ENCODE data around the gene UBE3C.

The UBE3C gene

DNA sequence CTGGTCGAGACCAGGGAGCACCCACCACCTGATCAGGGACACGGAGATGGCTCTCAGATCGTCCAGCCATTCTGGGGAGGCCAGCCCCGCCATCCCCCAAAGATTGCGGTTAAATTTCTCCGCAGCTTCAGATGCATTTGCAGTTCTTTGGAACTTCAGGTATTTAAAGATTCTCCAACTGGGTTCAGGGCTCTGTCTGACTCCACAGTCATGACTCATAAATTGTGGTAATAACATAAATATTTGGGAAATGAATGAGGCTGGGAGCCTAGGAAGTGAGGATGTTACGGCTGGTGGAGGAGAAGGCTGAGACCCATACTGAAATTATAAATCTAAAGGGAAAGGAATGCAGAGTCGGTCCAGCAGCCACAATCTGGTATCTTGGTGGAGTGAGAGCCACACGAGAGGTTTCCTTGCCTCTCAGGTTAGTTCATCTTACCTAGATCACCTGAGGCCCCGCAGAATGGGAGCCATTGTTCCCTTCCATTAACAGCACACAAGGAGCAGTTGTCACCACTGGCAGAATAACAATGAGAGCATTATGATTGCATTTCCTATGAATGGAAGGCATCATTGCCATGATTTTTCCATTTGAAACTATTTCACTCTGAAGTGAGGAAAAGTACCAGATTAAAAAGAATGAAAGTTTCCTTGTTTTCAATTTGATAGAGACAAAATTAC lies 171.4 kb downstream of the UBE3C start:
- DNase-seq (ENCODE audit: low read depth in 1 of 2, low spot score in 1 of 2): no peak
- in situ Hi-C loops (cut with HindIII; ENCODE audit: low pct_unique_long_range_greater_than_20kb, low sequenced_read_pairs): no loop called here

GRCh38 chr7:157310676-157311185 lies 172.0 kb downstream of the UBE3C start:
- TF ChIP-seq JUND (IDR thresholded peaks at IDR 0.05; ENCODE audit: low read depth): no peak
- peak in 1 of 2 experiments; percentile 38 for DNase-seq (ENCODE audit: low read depth in 1 of 2, low spot score in 1 of 2)
- in situ Hi-C loops (cut with HindIII; ENCODE audit: low pct_unique_long_range_greater_than_20kb, low sequenced_read_pairs): no loop called here

More for the DNA sequence above, 171.4 kb downstream of the UBE3C start:
- no peak for TF ChIP-seq JUND (IDR thresholded peaks at IDR 0.05; ENCODE audit: low read depth)

- in situ Hi-C loops (cut with HindIII; ENCODE audit: low pct_unique_long_range_greater_than_20kb, low sequenced_read_pairs): no loop called here
- no peak for DNase-seq (ENCODE audit: low read depth in 1 of 2, low spot score in 1 of 2)
- no peak for TF ChIP-seq JUND (IDR thresholded peaks at IDR 0.05; ENCODE audit: low read depth)
These were observed 174.2 kb downstream of the UBE3C start for GRCh38 chr7:157312941-157313340.

DNA sequence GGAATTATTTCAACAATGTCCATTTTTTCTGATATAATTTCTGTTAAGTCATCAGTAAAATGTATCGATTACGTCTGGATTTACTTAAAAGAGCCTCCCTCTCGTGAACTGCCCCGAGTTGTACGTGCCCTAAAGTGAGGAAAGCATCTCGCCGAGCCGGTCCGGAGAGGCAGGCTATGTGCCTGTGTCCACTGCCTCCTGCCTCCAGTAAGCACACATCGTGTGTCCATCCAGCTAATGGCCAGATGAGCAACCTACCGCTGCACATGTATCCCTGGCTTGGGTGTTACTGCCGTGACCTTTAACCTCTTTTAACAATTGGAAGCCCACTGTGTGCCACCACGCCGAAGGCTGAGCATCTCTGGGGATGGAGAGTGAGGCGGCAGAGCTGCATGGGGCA lies 174.9 kb downstream of the UBE3C start:
- DNase-seq (ENCODE audit: low read depth in 1 of 2, low spot score in 1 of 2): no peak
- in situ Hi-C loops (cut with HindIII; ENCODE audit: low pct_unique_long_range_greater_than_20kb, low sequenced_read_pairs): no loop called here
- no peak for TF ChIP-seq JUND (IDR thresholded peaks at IDR 0.05; ENCODE audit: low read depth)

DNA sequence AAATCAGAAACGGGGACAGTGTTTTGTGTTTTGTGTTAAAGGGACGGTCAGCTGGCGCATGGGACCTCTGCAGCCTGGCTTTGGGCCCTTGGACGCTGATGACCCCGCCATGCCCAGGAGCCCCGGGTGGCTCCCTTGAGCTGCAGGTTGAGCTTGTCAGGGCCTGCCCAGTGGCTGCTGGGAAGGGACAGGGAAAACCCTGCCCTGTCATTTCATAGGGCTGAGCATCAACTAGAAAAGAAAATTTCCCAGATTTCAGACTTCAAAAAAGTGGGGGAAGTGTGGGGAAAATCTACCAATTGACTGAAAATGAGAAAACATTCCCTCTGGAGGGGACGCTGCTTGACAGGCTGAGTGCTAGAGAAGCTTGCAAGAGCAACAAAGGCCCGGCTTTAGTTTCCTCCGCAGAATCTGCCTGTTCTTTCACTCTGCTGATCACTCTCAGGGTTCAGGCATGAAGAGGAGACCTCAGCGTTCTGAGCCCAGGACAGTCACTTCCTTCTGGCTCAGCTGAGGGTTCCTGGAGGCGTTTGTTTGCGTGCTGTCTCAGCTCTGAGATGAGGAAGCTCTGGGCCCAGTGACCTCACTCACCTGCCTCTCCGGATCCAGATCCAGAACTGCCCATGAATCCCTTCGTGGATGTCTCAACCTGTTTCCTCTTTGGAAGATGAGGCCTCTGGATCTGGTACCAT lies 179.4 kb downstream of the UBE3C start:
- DNase-seq (ENCODE audit: low read depth in 1 of 2, low spot score in 1 of 2): peak in 1 of 2 experiments; percentile 40
- in situ Hi-C loops (cut with HindIII; ENCODE audit: low pct_unique_long_range_greater_than_20kb, low sequenced_read_pairs): no loop called here
- no peak for TF ChIP-seq JUND (IDR thresholded peaks at IDR 0.05; ENCODE audit: low read depth)

Data from T47D (cell line).